ENCODE results near the gene CRELD2. TPM values are rescaled to one million over a fixed set of nuclear protein-coding genes. Genes with fewer than 3 reads are reported as not detected.
A peak's percentile ranks its signal among the peaks of the same experiment; 100 is the strongest.

CRELD2 gene
- total and polyA plus RNA-seq, 2 of the 13 experiments (the other 11 are each of a cell fraction or from before 2014, with no cell fraction given) = 17.2 to 44.7 TPM

DNA sequence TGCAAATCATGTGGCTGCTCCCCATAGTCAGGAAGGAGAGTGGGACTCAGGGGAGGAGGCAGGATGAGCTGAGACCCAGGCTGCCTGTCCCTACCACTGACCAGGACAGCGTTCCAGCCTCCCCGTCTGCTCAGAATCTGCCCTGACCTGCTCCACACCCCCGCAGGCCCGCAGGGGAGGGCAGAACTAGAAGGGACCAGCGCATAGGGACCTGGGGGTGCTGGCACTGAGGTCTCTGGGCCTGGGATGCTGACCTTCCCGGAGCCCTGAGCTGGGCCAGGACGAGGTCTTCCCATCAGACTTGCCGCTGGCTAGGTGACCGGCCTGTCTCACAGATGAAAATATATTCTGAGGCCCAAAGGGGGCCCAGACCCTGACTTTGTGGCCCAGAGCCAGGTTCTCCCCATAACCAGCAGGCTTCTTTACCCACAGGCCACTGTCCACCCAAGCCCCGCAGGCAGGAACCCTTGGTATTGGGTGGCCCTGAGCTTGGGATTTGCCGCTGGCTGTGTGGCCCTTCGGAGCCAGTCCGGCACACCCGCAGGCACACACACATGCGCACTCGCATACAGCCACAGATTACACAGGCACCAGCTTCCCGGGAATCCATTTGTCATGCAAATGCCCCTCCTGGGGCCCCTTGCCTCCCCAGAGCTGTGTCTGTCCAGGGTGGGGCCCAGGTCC, 28.3 kb downstream of the CRELD2 start (continued):
- TF ChIP-seq, protein P1, sequence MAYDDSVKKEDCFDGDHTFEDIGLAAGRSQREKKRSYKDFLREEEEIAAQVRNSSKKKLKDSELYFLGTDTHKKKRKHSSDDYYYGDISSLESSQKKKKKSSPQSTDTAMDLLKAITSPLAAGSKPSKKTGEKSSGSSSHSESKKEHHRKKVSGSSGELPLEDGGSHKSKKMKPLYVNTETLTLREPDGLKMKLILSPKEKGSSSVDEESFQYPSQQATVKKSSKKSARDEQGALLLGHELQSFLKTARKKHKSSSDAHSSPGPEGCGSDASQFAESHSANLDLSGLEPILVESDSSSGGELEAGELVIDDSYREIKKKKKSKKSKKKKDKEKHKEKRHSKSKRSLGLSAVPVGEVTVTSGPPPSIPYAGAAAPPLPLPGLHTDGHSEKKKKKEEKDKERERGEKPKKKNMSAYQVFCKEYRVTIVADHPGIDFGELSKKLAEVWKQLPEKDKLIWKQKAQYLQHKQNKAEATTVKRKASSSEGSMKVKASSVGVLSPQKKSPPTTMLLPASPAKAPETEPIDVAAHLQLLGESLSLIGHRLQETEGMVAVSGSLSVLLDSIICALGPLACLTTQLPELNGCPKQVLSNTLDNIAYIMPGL (CRISPR knock-in tag; IDR thresholded peaks at IDR 0.05; ENCODE audit: borderline replicate concordance in 1 of 2, low read depth in 1 of 2) = 0 out of 4 replicates have a peak, but pooled peaks of 1 of the 2 experiments have one; percentile 36
- 0 out of 2 replicates have a peak, but pooled peaks have one; percentile 61 for TF ChIP-seq ZNF567 (CRISPR knock-in tag; IDR thresholded peaks at IDR 0.05; ENCODE audit: borderline replicate concordance)
- no peak for TF ChIP-seq ZNF17 (CRISPR knock-in tag; IDR thresholded peaks at IDR 0.05)
- 0 out of 2 replicates have a peak, but pooled peaks have one; percentile 31 for TF ChIP-seq MAZ (IDR thresholded peaks at IDR 0.05; ENCODE audit: borderline replicate concordance, low read depth, low read length)
- TF ChIP-seq MAZ (CRISPR knock-in tag; IDR thresholded peaks at IDR 0.05; ENCODE audit: low read depth) = no peak
- TF ChIP-seq YEATS2 (CRISPR knock-in tag; IDR thresholded peaks at IDR 0.05; ENCODE audit: borderline replicate concordance) = no peak
- TF ChIP-seq ZNF33A (CRISPR knock-in tag; IDR thresholded peaks at IDR 0.05; ENCODE audit: borderline replicate concordance) = peak; percentile 28; the same call in 1 of the 2 replicates
- TF ChIP-seq, protein P2, sequence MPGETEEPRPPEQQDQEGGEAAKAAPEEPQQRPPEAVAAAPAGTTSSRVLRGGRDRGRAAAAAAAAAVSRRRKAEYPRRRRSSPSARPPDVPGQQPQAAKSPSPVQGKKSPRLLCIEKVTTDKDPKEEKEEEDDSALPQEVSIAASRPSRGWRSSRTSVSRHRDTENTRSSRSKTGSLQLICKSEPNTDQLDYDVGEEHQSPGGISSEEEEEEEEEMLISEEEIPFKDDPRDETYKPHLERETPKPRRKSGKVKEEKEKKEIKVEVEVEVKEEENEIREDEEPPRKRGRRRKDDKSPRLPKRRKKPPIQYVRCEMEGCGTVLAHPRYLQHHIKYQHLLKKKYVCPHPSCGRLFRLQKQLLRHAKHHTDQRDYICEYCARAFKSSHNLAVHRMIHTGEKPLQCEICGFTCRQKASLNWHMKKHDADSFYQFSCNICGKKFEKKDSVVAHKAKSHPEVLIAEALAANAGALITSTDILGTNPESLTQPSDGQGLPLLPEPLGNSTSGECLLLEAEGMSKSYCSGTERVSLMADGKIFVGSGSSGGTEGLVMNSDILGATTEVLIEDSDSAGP (CRISPR knock-in tag; IDR thresholded peaks at IDR 0.05; ENCODE audit: borderline replicate concordance) = peak; percentile 43; the same call in 1 of the 2 replicates
- TF ChIP-seq KAT8 (CRISPR knock-in tag; IDR thresholded peaks at IDR 0.05) = no peak
- TF ChIP-seq WIZ (CRISPR knock-in tag; IDR thresholded peaks at IDR 0.05) = 0 out of 2 replicates have a peak, but pooled peaks have one; percentile 9
- TF ChIP-seq RNF2 (conservative IDR thresholded peaks at IDR 0.05; ENCODE audit: low read depth) = no peak
- TF ChIP-seq HDAC1 (CRISPR knock-in tag; IDR thresholded peaks at IDR 0.05) = peak; percentile 82
- TF ChIP-seq, protein P3, sequence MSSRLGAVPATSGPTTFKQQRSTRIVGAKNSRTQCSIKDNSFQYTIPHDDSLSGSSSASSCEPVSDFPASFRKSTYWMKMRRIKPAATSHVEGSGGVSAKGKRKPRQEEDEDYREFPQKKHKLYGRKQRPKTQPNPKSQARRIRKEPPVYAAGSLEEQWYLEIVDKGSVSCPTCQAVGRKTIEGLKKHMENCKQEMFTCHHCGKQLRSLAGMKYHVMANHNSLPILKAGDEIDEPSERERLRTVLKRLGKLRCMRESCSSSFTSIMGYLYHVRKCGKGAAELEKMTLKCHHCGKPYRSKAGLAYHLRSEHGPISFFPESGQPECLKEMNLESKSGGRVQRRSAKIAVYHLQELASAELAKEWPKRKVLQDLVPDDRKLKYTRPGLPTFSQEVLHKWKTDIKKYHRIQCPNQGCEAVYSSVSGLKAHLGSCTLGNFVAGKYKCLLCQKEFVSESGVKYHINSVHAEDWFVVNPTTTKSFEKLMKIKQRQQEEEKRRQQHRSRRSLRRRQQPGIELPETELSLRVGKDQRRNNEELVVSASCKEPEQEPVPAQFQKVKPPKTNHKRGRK (CRISPR knock-in tag; IDR thresholded peaks at IDR 0.05) = peak; percentile 53; the same call in 1 of the 2 replicates

All from HepG2 (cell line).